HCT116 (cell line): ENCODE results near the gene LEMD3. TPM values are rescaled to one million over a fixed set of nuclear protein-coding genes. Genes with fewer than 3 reads are reported as not detected.

Experiments
- ATAC-seq: fragments of 200-7000 bp; cut with Tn5 transposase; 2 replicates; pipeline ENCODE4 v1.9.1; 2020; ENCODE audit warnings: mild to moderate bottlenecking, moderate library complexity
- BruUV-seq: library from RNA; stranded (reverse); fragments of 400-500 nt; replicated peaks from 2 replicates; lab custom pipeline; 2021; lab: Mats Ljungman, UMichigan
- CTCF ChIA-PET: fragments of 300-600 bp; sonication (Branson Sonifier 250); formaldehyde crosslinking; loops from one replicate; lab custom pipeline; 2021; ENCODE audit warnings: antibody characterized with exemption; lab: Charles Lee
- POLR2A ChIA-PET: fragments of 300-600, 350-600 bp; sonication (Branson Sonifier 250); formaldehyde crosslinking; loops from one replicate; lab custom pipeline; 2021; ENCODE audit warnings: antibody characterized with exemption; lab: Charles Lee
- RAD21 ChIA-PET, 2 experiments: fragments of 300-600 bp; sonication (Branson Sonifier 250); formaldehyde crosslinking; loops; one replicate each; lab custom pipeline; 2023; ENCODE audit warnings: low total read pairs in 2 of 2; ENCODE audit not compliant: uncharacterized antibody in 2 of 2, unreplicated experiment in 2 of 2, low non-redundant PET in 1 of 2; lab: Charles Lee
- DNase-seq: peaks from one replicate; pipeline ENCODE4 v3.0.0-alpha.2; 2010; ENCODE audit warnings: low read depth, low spot score
- H2AFZ ChIP-seq: fragments of 200-600 bp; shearing (Covaris generic), sonication (generic); 2 replicates; pipeline ENCODE4 v1.6.1; 2017; ENCODE audit warnings: low read depth, mixed run types, mixed read lengths, antibody characterized with exemption, low read length; ENCODE audit not compliant: poor library complexity, severe bottlenecking
- H3K27ac ChIP-seq: 2 replicates; pipeline ENCODE4 v1.5.1; 2012; ENCODE audit warnings: low read depth, low read length
- H3K27me3 ChIP-seq: fragments of 200-600 bp; sonication (generic); 2 replicates; pipeline ENCODE4 v1.6.1; 2016; ENCODE audit warnings: mixed run types, low read length, mixed read lengths; ENCODE audit not compliant: insufficient read depth
- H3K36me3 ChIP-seq, 2 experiments: fragments of 200-500 bp in 1 of 2; fragments of 200-600 bp in 1 of 2; sonication (Bioruptor generic) in 1 of 2; sonication (generic) in 1 of 2; 2 replicates each; pipeline versions ENCODE4 v1.5.1 to v1.6.1; 2014 to 2016; ENCODE audit warnings: low read length in 2 of 2, inconsistent platforms in 1 of 2, mixed read lengths in 1 of 2, mixed run types in 1 of 2; ENCODE audit not compliant: insufficient read depth in 2 of 2, control insufficient read depth in 1 of 2
- H3K4me1 ChIP-seq, 2 experiments: fragments of 200-600 bp in 1 of 2; sonication (generic) in 1 of 2; 2 replicates each; pipeline versions ENCODE4 v1.5.1 to v1.6.1; 2012 to 2017; ENCODE audit warnings: low read length in 2 of 2, inconsistent platforms in 1 of 2, mild to moderate bottlenecking in 1 of 2, mixed read lengths in 1 of 2, mixed run types in 1 of 2, moderate library complexity in 1 of 2; ENCODE audit not compliant: insufficient read depth in 2 of 2, control insufficient read depth in 1 of 2
- H3K4me2 ChIP-seq: fragments of 200-600 bp; sonication (generic); 2 replicates; pipeline ENCODE4 v1.6.1; 2017; ENCODE audit warnings: mixed run types, low read length, mixed read lengths
- H3K4me3 ChIP-seq, 2 experiments: fragments of 200-600 bp in 1 of 2; sonication (generic) in 1 of 2; replicated peaks in 1 of 2; 2 replicates each; pipeline ENCODE4 v1.5.1; 2011 to 2016; ENCODE audit warnings: low read length in 2 of 2, control low read depth in 1 of 2, low read depth in 1 of 2, mild to moderate bottlenecking in 1 of 2, mixed read lengths in 1 of 2, mixed run types in 1 of 2
- H3K79me2 ChIP-seq: fragments of 200-600 bp; sonication (generic); 2 replicates; pipeline ENCODE4 v1.6.1; 2017; ENCODE audit warnings: mild to moderate bottlenecking, mixed run types, low read length, moderate library complexity, mixed read lengths; ENCODE audit not compliant: insufficient read depth
- H3K9ac ChIP-seq: fragments of 200-600 bp; sonication (generic); 2 replicates; pipeline ENCODE4 v1.6.1; 2016; ENCODE audit warnings: low read length, mixed read lengths
- H3K9me2 ChIP-seq: fragments of 200-600 bp; sonication (generic), shearing (Covaris generic); 2 replicates; pipeline ENCODE4 v1.6.1; 2017; ENCODE audit warnings: mixed run types, mild to moderate bottlenecking, moderate library complexity; ENCODE audit not compliant: insufficient read depth
- H3K9me3 ChIP-seq, 2 experiments: fragments of 200-500 bp in 1 of 2; fragments of 200-600 bp in 1 of 2; sonication (Bioruptor generic) in 1 of 2; sonication (generic) in 1 of 2; 2 replicates each; pipeline ENCODE4 v1.6.1; 2014 to 2017; ENCODE audit warnings: low read length in 2 of 2, mixed read lengths in 2 of 2, inconsistent platforms in 1 of 2, low read depth in 1 of 2, mild to moderate bottlenecking in 1 of 2, mixed run types in 1 of 2, moderate library complexity in 1 of 2; ENCODE audit not compliant: control insufficient read depth in 1 of 2, insufficient read depth in 1 of 2
- H4K20me1 ChIP-seq: fragments of 200-600 bp; sonication (generic), shearing (Covaris generic); 2 replicates; pipeline ENCODE4 v1.6.1; 2017; ENCODE audit warnings: mixed run types, mild to moderate bottlenecking, moderate library complexity; ENCODE audit not compliant: insufficient read depth
- CBX3 ChIP-seq: IDR thresholded peaks from 2 replicates; pipeline ENCODE4 v1.6.1; 2012; ENCODE audit warnings: low read depth
- CEBPB ChIP-seq: IDR thresholded peaks from 2 replicates; pipeline ENCODE4 v1.6.1; 2012; ENCODE audit warnings: low read depth
- FOSL1 ChIP-seq: IDR thresholded peaks from 2 replicates; pipeline ENCODE4 v1.6.1; 2012; ENCODE audit warnings: low read depth
- JUND ChIP-seq: IDR thresholded peaks from 2 replicates; pipeline ENCODE4 v1.6.1; 2012
- RAD21 ChIP-seq: IDR thresholded peaks from 2 replicates; pipeline ENCODE4 v1.6.1; 2012; ENCODE audit warnings: low read depth, mild to moderate bottlenecking
- SRF ChIP-seq: IDR thresholded peaks from 2 replicates; pipeline ENCODE4 v1.6.1; 2012; ENCODE audit warnings: low read depth
- intact Hi-C: fragments of 100-400 bp; cut with micrococcal nuclease; formaldehyde crosslinking; loops from 2 replicates; pipeline ENCODE4 v1.10.0; 2022
- total RNA-seq: library from RNA; stranded (reverse); gene quantifications from one replicate; pipeline ENCODE4 v1.2.1, GENCODE V29; 2021; ENCODE audit not compliant: unreplicated experiment
- TF ChIP-seq, protein P1 (sequence below): IDR thresholded peaks from 2 replicates; pipeline ENCODE4 v1.6.1; 2012
- TF ChIP-seq, protein P2 (sequence below): IDR thresholded peaks from 2 replicates; pipeline ENCODE4 v1.6.1; 2011; ENCODE audit warnings: mild to moderate bottlenecking, low read length, moderate library complexity; ENCODE audit not compliant: insufficient replicate concordance; ENCODE audit errors: extremely low read depth
- TF ChIP-seq, protein P3 (sequence below): IDR thresholded peaks from 2 replicates; pipeline ENCODE4 v1.6.1; 2012

LEMD3 gene
- total RNA-seq, 1 experiment from 2014 or later, result 28.7 TPM

DNA sequence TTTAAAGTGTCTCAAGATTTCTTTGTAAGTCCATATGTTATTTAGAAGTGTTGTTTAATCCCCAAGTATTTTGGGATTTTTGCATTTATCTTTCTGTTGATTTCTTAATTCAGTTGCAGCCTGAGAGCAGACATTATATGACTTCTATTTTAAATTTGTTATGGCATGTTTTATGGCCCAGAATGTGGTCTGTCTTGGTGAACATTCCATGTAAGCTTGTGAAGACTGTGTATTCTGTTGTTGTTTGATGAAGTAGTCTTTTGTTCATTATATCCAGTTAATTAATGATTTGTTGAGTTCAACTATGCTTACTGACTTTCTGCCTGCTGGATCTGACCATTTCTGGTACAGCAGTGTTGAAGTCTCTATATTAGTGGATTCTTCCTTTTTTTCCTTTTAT lies 34.0 kb downstream of the LEMD3 start:
- Histone ChIP-seq H4K20me1 (peaks cover 9% of the 10 kb centered on the region; the same call in 1 of the 2 replicates), H3K4me2 (no peak overlapping the region), H2AFZ (no peak overlapping the region), H3K4me1 (no peaks in the 10 kb centered on the region), H3K4me3 (no peak overlapping the region), H3K79me2 (peaks cover 98% of the 10 kb centered on the region), H3K27me3 (no peaks in the 10 kb centered on the region), H3K9me3 (no peaks in the 10 kb centered on the region), H3K36me3 (no peaks in the 10 kb centered on the region), H3K27ac (no peak overlapping the region), H3K9ac (no peak overlapping the region), H3K9me2 (no peaks in the 10 kb centered on the region)
- CTCF ChIA-PET, result no interaction called here
- DNase-seq, result no peak
- POLR2A ChIA-PET, result no interaction called here
- no peak for ATAC-seq
- no TSS peak for BruUV-seq
- RAD21 ChIA-PET, result no interaction called here
- TF ChIP-seq CEBPB (no peak), JUND (no peak), FOSL1 (no peak), SRF (no peak)
- intact Hi-C loops, result no loop called here

DNA sequence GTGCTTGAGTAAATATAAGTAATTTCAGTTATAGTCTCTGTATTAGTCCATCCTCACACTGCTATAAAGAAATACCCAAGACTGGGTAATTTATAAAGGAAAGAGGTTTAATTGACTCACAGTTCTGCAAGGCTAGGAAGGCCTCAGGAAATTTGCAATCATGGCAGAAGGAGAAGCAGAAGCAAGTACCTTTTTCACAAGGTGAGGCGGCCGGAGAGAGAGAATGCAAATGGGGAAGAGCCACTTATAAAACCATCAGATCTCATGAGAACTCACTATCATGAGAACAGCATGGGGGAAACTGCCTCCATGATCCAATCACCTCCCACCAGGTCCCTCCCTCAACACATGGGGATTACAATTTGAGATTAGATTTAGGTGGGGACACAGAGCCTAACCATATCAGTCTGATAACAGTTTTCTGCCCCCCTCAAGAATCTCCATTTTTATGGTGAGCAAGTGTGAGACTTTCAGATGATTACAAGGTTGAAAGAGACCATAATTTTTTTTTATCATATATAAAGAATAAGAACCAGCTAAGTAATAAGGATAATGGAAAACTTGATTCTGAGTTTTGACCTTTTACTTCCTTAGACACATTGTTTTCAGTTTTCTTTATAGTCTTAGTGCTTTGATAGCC lies 35.6 kb downstream of the LEMD3 start:
- Histone ChIP-seq H3K36me3 (no peaks in the 10 kb centered on the region), H2AFZ (no peak overlapping the region), H3K4me2 (no peak overlapping the region), H4K20me1 (peaks cover 14% of the 10 kb centered on the region; the same call in 1 of the 2 replicates), H3K79me2 (peaks cover 99% of the 10 kb centered on the region), H3K9me3 (no peaks in the 10 kb centered on the region), H3K9me2 (no peaks in the 10 kb centered on the region), H3K9ac (no peak overlapping the region), H3K4me3 (no peak overlapping the region), H3K4me1 (no peaks in the 10 kb centered on the region), H3K27ac (no peak overlapping the region), H3K27me3 (no peaks in the 10 kb centered on the region)
- DNase-seq (no peak), ATAC-seq (no peak)
- ChIA-PET POLR2A (no interaction called here), CTCF (no interaction called here), RAD21 (no interaction called here)
- intact Hi-C loops, result no loop called here
- BruUV-seq, result no TSS peak
- TF ChIP-seq CEBPB (no peak), RAD21 (no peak), CBX3 (no peak), FOSL1 (no peak)
- TF ChIP-seq, protein P1, sequence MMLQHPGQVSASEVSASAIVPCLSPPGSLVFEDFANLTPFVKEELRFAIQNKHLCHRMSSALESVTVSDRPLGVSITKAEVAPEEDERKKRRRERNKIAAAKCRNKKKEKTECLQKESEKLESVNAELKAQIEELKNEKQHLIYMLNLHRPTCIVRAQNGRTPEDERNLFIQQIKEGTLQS, result no peak
- TF ChIP-seq, protein P2, sequence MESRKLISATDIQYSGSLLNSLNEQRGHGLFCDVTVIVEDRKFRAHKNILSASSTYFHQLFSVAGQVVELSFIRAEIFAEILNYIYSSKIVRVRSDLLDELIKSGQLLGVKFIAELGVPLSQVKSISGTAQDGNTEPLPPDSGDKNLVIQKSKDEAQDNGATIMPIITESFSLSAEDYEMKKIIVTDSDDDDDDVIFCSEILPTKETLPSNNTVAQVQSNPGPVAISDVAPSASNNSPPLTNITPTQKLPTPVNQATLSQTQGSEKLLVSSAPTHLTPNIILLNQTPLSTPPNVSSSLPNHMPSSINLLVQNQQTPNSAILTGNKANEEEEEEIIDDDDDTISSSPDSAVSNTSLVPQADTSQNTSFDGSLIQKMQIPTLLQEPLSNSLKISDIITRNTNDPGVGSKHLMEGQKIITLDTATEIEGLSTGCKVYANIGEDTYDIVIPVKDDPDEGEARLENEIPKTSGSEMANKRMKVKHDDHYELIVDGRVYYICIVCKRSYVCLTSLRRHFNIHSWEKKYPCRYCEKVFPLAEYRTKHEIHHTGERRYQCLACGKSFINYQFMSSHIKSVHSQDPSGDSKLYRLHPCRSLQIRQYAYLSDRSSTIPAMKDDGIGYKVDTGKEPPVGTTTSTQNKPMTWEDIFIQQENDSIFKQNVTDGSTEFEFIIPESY, result no peak
- TF ChIP-seq, protein P3, sequence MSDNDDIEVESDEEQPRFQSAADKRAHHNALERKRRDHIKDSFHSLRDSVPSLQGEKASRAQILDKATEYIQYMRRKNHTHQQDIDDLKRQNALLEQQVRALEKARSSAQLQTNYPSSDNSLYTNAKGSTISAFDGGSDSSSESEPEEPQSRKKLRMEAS, result no peak
